Measurements from ENCODE around the gene NR2F1-AS1.

- TF ChIP-seq TARDBP (IDR thresholded peaks at IDR 0.05) (no peak), BHLHE40 (IDR thresholded peaks at IDR 0.05; ENCODE audit: borderline replicate concordance) (no peak), SP1 (IDR thresholded peaks at IDR 0.05) (no peak), SUZ12 (IDR thresholded peaks at IDR 0.05) (no peak), L3MBTL2 (conservative IDR thresholded peaks at IDR 0.05) (no peak), ARNT (IDR thresholded peaks at IDR 0.05) (no peak), FOXM1 (IDR thresholded peaks at IDR 0.05; ENCODE audit: borderline replicate concordance) (no peak), CTBP1 (IDR thresholded peaks at IDR 0.05; ENCODE audit: borderline replicate concordance) (no peak), ELF4 (IDR thresholded peaks at IDR 0.05) (no peak), NFRKB (IDR thresholded peaks at IDR 0.05) (no peak), FOXK2 (IDR thresholded peaks at IDR 0.05) (no peak)
Observed at GRCh38 chr5:93585041-93585766, 4.2 kb upstream of the NR2F1-AS1 start.
